GM23338 (cell line): ENCODE measurements around the gene ANKRD44. TPM values are rescaled to one million over a fixed set of nuclear protein-coding genes. Genes with fewer than 3 reads are reported as not detected.

Experiments used
- ATAC-seq: fragments of 200-7000 bp; cut with Tn5 transposase; 3 replicates; pipeline ENCODE4 v1.9.1; 2020
- DNase-seq: peaks from one replicate; pipeline ENCODE4 v3.0.0-alpha.2; 2015; ENCODE audit warnings: low spot score
- H2AFZ ChIP-seq: fragments of 200-600 bp; sonication (generic); 2 replicates; pipeline ENCODE4 v1.8.0; 2016; ENCODE audit warnings: antibody characterized with exemption, mild to moderate bottlenecking, moderate library complexity
- H3F3A ChIP-seq: fragments of 200-600 bp; sonication (generic); replicated peaks from 2 replicates; pipeline ENCODE4 v1.8.0; 2017; ENCODE audit warnings: antibody characterized with exemption, mixed run types, low read depth
- H3K27ac ChIP-seq: fragments of 200-600 bp; sonication (generic); 2 replicates; pipeline ENCODE4 v1.6.1; 2016; ENCODE audit warnings: low read depth
- H3K27me3 ChIP-seq: fragments of 200-600 bp; sonication (generic); 2 replicates; pipeline ENCODE4 v1.8.0; 2016; ENCODE audit warnings: mild to moderate bottlenecking, mixed run types, moderate library complexity; ENCODE audit not compliant: insufficient read depth
- H3K36me3 ChIP-seq: fragments of 200-600 bp; sonication (generic); 2 replicates; pipeline ENCODE4 v1.8.0; 2016; ENCODE audit warnings: mild to moderate bottlenecking; ENCODE audit not compliant: insufficient read depth
- H3K4me1 ChIP-seq: fragments of 200-600 bp; sonication (generic); 2 replicates; pipeline ENCODE4 v1.8.0; 2016; ENCODE audit warnings: mild to moderate bottlenecking, moderate library complexity; ENCODE audit not compliant: insufficient read depth
- H3K4me2 ChIP-seq: fragments of 200-600 bp; sonication (generic); 2 replicates; pipeline ENCODE4 v1.7.1; 2017; ENCODE audit warnings: mixed run types
- H3K4me3 ChIP-seq: fragments of 200-600 bp; sonication (generic); 2 replicates; pipeline ENCODE4 v1.6.1; 2016; ENCODE audit warnings: mixed run types
- H3K79me2 ChIP-seq: fragments of 200-600 bp; sonication (generic); replicated peaks from 2 replicates; pipeline ENCODE4 v1.8.0; 2017; ENCODE audit warnings: mild to moderate bottlenecking; ENCODE audit not compliant: insufficient read depth
- H3K9me2 ChIP-seq: fragments of 200-600 bp; sonication (generic); 2 replicates; pipeline ENCODE4 v1.8.0; 2017; ENCODE audit not compliant: insufficient read depth
- H4K20me1 ChIP-seq: fragments of 200-600 bp; sonication (generic); replicated peaks from 2 replicates; pipeline ENCODE4 v1.8.0; 2017; ENCODE audit warnings: mild to moderate bottlenecking; ENCODE audit not compliant: insufficient read depth
- H3K27ac Mint-ChIP-seq: 2 replicates; pipeline ENCODE4 v1.8.0; 2020; ENCODE audit warnings: inconsistent platforms, mild to moderate bottlenecking, moderate library complexity, mixed read lengths
- H3K27me3 Mint-ChIP-seq: 3 replicates; pipeline ENCODE4 v1.8.0; 2022; ENCODE audit warnings: low read depth, mild to moderate bottlenecking, moderate library complexity, mixed read lengths, inconsistent platforms; ENCODE audit not compliant: insufficient read depth, poor library complexity
- H3K36me3 Mint-ChIP-seq: 3 replicates; pipeline ENCODE4 v1.8.0; 2021; ENCODE audit warnings: low read depth, mild to moderate bottlenecking, inconsistent platforms, moderate library complexity, mixed read lengths
- H3K4me1 Mint-ChIP-seq: 3 replicates; pipeline ENCODE4 v1.8.0; 2020; ENCODE audit warnings: mild to moderate bottlenecking, inconsistent platforms, mixed read lengths
- H3K4me3 Mint-ChIP-seq: 3 replicates; pipeline ENCODE4 v1.8.0; 2021; ENCODE audit warnings: moderate library complexity, mild to moderate bottlenecking, inconsistent platforms, mixed read lengths
- H3K9me3 Mint-ChIP-seq: 3 replicates; pipeline ENCODE4 v1.8.0; 2020; ENCODE audit warnings: moderate library complexity, mild to moderate bottlenecking, inconsistent platforms, mixed read lengths
- CREB1 ChIP-seq: fragments of 250-450 bp; sonication (Bioruptor Pico); IDR thresholded peaks from 2 replicates; pipeline ENCODE4 v1.5.0; 2020; ENCODE audit warnings: low read depth, mild to moderate bottlenecking, moderate library complexity
- EZH2 ChIP-seq: fragments of 200-600 bp; sonication (generic); IDR thresholded peaks from one replicate; pipeline ENCODE4 v1.8.0; 2017; ENCODE audit warnings: antibody characterized with exemption, mild to moderate bottlenecking, low read depth; ENCODE audit not compliant: unreplicated experiment
- EZH2phosphoT487 ChIP-seq: fragments of 200-600 bp; sonication (generic); IDR thresholded peaks from one replicate; pipeline ENCODE4 v1.8.1; 2018; ENCODE audit warnings: antibody characterized with exemption; ENCODE audit not compliant: unreplicated experiment
- JUNB ChIP-seq: IDR thresholded peaks from one replicate; pipeline ENCODE4 v1.6.1; 2016; ENCODE audit warnings: antibody characterized with exemption; ENCODE audit not compliant: unreplicated experiment
- STAT1 ChIP-seq: IDR thresholded peaks from one replicate; pipeline ENCODE4 v1.6.1; 2016; ENCODE audit warnings: antibody characterized with exemption; ENCODE audit not compliant: unreplicated experiment
- polyA plus RNA-seq: library from polyadenylated mRNA; unstranded; fragments of >200 nt; fragmentation: Nextera tagmentation; extraction: Ambion mirVana; gene quantifications from 2 replicates; pipeline ENCODE4 v1.2.1, GENCODE V29; 2016
- total RNA-seq: library from RNA; depleted of rRNA; stranded (reverse); fragments of >200 nt; shearing (Covaris generic); gene quantifications from 2 replicates; pipeline ENCODE4 v1.2.3, GENCODE V29; 2014
- TF ChIP-seq, protein P1 (sequence below): IDR thresholded peaks from 2 replicates; pipeline ENCODE4 v1.6.1; 2016; ENCODE audit warnings: antibody characterized with exemption
- TF ChIP-seq, protein P2 (sequence below), 2 experiments: fragments of 200-600 bp in 1 of 2; sonication (generic) in 1 of 2; conservative IDR thresholded peaks; 2 replicates each; pipeline versions ENCODE4 v1.5.1 to v1.6.1; 2016 to 2017; ENCODE audit warnings: antibody characterized with exemption in 2 of 2, low read depth in 2 of 2, mild to moderate bottlenecking in 2 of 2, moderate library complexity in 1 of 2
- TF ChIP-seq, protein P3 (sequence below): fragments of 250-450 bp; sonication (Bioruptor Pico); IDR thresholded peaks from 2 replicates; pipeline ENCODE4 v1.5.0; 2020; ENCODE audit warnings: mild to moderate bottlenecking, moderate library complexity
- TF ChIP-seq, protein P4 (sequence below): IDR thresholded peaks from one replicate; pipeline ENCODE4 v1.6.1; 2018; ENCODE audit warnings: antibody characterized with exemption; ENCODE audit not compliant: unreplicated experiment

ANKRD44 gene
- total and polyA plus RNA-seq, 2 experiments from 2014 or later, result 0.44 to 0.56 TPM

DNA sequence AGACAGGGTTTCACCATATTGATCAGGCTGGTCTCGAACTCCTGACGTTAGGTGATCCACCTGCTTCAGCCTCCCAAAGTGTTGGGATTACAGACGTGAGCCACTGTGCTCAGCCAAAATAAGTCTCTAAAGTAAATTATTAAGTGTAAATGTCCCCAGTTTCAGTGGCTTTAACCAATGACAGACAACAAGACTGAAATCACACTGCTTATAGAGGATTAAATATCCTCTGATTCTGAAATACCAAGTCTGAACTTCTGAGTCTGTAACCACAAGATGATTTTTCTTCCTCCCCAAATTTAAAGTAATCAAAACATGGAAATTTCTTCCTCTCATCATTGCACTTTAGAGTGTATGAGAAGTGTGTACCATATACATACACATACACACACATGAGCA is 16.5 kb upstream of the ANKRD44 start:
- Histone ChIP-seq H3K9me2 (no peaks in the 10 kb centered on the region), H3K4me3 (no peak overlapping the region), H4K20me1 (0 out of 2 replicates have a peak, but pooled peaks cover 5% of the 10 kb centered on the region), H2AFZ (no peak overlapping the region), H3F3A (no peaks in the 10 kb centered on the region), H3K27ac (no peak overlapping the region), H3K79me2 (no peaks in the 10 kb centered on the region), H3K4me2 (no peak overlapping the region), H3K36me3 (no peaks in the 10 kb centered on the region), H3K4me1 (no peaks in the 10 kb centered on the region), H3K27me3 (no peaks in the 10 kb centered on the region)
- H3K4me1 Mint-ChIP-seq, result peaks cover 6% of the 10 kb centered on the region; the same call in 2 of the 3 replicates
- no peaks in the 10 kb centered on the region for H3K36me3 Mint-ChIP-seq
- no peak overlapping the region for H3K4me3 Mint-ChIP-seq
- no peak for DNase-seq
- no peak for TF ChIP-seq STAT1
- no peaks in the 10 kb centered on the region for H3K9me3 Mint-ChIP-seq
- no peak for ATAC-seq
- no peaks in the 10 kb centered on the region for H3K27me3 Mint-ChIP-seq
- H3K27ac Mint-ChIP-seq, result no peak overlapping the region

DNA sequence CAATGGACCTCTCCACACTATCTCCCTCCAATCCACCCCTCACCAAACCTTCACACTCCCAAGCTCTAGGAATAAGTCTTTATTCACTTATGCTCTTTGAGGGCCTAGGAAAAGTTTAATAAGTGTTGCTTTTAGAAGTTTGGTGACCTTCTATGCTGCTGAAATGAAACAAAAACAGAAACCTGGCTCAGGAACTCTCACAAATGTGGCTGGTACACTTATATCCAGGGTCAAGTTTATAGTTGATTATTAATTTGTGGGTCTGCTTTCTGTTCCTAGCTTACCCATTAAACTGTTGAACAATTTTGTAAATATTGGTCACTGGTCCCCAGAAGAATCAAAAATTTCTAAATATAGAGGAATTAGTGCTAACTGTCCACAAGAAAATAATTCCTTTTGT is 14.2 kb upstream of the ANKRD44 start:
- H3K9me2 ChIP-seq, result no peaks in the 10 kb centered on the region
- H3K79me2 ChIP-seq, result no peaks in the 10 kb centered on the region
- no peaks in the 10 kb centered on the region for H3K4me1 ChIP-seq
- no peaks in the 10 kb centered on the region for H3K9me3 Mint-ChIP-seq
- ATAC-seq (no peak), DNase-seq (no peak)
- no peak overlapping the region for H3K4me2 ChIP-seq
- no peaks in the 10 kb centered on the region for H3K27me3 ChIP-seq
- no peaks in the 10 kb centered on the region for H3F3A ChIP-seq
- no peaks in the 10 kb centered on the region for H3K36me3 Mint-ChIP-seq
- no peak overlapping the region for H3K27ac ChIP-seq
- H3K4me3 Mint-ChIP-seq, result no peak overlapping the region
- no peak overlapping the region for H3K4me3 ChIP-seq
- H3K27ac Mint-ChIP-seq, result no peak overlapping the region
- no peaks in the 10 kb centered on the region for H3K36me3 ChIP-seq
- H3K4me1 Mint-ChIP-seq, result peaks cover 6% of the 10 kb centered on the region; the same call in 2 of the 3 replicates
- no peak overlapping the region; the same call in 1 of the 2 replicates for H2AFZ ChIP-seq
- no peaks in the 10 kb centered on the region for H3K27me3 Mint-ChIP-seq
- H4K20me1 ChIP-seq, result 0 out of 2 replicates have a peak, but pooled peaks cover 5% of the 10 kb centered on the region
- no peak for TF ChIP-seq EZH2
- TF ChIP-seq, protein P1, sequence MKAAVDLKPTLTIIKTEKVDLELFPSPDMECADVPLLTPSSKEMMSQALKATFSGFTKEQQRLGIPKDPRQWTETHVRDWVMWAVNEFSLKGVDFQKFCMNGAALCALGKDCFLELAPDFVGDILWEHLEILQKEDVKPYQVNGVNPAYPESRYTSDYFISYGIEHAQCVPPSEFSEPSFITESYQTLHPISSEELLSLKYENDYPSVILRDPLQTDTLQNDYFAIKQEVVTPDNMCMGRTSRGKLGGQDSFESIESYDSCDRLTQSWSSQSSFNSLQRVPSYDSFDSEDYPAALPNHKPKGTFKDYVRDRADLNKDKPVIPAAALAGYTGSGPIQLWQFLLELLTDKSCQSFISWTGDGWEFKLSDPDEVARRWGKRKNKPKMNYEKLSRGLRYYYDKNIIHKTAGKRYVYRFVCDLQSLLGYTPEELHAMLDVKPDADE, result no peak
- no peak for TF ChIP-seq JUNB
- TF ChIP-seq, protein P2, sequence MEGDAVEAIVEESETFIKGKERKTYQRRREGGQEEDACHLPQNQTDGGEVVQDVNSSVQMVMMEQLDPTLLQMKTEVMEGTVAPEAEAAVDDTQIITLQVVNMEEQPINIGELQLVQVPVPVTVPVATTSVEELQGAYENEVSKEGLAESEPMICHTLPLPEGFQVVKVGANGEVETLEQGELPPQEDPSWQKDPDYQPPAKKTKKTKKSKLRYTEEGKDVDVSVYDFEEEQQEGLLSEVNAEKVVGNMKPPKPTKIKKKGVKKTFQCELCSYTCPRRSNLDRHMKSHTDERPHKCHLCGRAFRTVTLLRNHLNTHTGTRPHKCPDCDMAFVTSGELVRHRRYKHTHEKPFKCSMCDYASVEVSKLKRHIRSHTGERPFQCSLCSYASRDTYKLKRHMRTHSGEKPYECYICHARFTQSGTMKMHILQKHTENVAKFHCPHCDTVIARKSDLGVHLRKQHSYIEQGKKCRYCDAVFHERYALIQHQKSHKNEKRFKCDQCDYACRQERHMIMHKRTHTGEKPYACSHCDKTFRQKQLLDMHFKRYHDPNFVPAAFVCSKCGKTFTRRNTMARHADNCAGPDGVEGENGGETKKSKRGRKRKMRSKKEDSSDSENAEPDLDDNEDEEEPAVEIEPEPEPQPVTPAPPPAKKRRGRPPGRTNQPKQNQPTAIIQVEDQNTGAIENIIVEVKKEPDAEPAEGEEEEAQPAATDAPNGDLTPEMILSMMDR (conservative IDR thresholded peaks at IDR 0.05; ENCODE audit: low read depth in 2 of 2), result no peak
- no peak for TF ChIP-seq EZH2phosphoT487
- no peak for TF ChIP-seq CREB1 (CRISPR knock-in tag)
- TF ChIP-seq, protein P3, sequence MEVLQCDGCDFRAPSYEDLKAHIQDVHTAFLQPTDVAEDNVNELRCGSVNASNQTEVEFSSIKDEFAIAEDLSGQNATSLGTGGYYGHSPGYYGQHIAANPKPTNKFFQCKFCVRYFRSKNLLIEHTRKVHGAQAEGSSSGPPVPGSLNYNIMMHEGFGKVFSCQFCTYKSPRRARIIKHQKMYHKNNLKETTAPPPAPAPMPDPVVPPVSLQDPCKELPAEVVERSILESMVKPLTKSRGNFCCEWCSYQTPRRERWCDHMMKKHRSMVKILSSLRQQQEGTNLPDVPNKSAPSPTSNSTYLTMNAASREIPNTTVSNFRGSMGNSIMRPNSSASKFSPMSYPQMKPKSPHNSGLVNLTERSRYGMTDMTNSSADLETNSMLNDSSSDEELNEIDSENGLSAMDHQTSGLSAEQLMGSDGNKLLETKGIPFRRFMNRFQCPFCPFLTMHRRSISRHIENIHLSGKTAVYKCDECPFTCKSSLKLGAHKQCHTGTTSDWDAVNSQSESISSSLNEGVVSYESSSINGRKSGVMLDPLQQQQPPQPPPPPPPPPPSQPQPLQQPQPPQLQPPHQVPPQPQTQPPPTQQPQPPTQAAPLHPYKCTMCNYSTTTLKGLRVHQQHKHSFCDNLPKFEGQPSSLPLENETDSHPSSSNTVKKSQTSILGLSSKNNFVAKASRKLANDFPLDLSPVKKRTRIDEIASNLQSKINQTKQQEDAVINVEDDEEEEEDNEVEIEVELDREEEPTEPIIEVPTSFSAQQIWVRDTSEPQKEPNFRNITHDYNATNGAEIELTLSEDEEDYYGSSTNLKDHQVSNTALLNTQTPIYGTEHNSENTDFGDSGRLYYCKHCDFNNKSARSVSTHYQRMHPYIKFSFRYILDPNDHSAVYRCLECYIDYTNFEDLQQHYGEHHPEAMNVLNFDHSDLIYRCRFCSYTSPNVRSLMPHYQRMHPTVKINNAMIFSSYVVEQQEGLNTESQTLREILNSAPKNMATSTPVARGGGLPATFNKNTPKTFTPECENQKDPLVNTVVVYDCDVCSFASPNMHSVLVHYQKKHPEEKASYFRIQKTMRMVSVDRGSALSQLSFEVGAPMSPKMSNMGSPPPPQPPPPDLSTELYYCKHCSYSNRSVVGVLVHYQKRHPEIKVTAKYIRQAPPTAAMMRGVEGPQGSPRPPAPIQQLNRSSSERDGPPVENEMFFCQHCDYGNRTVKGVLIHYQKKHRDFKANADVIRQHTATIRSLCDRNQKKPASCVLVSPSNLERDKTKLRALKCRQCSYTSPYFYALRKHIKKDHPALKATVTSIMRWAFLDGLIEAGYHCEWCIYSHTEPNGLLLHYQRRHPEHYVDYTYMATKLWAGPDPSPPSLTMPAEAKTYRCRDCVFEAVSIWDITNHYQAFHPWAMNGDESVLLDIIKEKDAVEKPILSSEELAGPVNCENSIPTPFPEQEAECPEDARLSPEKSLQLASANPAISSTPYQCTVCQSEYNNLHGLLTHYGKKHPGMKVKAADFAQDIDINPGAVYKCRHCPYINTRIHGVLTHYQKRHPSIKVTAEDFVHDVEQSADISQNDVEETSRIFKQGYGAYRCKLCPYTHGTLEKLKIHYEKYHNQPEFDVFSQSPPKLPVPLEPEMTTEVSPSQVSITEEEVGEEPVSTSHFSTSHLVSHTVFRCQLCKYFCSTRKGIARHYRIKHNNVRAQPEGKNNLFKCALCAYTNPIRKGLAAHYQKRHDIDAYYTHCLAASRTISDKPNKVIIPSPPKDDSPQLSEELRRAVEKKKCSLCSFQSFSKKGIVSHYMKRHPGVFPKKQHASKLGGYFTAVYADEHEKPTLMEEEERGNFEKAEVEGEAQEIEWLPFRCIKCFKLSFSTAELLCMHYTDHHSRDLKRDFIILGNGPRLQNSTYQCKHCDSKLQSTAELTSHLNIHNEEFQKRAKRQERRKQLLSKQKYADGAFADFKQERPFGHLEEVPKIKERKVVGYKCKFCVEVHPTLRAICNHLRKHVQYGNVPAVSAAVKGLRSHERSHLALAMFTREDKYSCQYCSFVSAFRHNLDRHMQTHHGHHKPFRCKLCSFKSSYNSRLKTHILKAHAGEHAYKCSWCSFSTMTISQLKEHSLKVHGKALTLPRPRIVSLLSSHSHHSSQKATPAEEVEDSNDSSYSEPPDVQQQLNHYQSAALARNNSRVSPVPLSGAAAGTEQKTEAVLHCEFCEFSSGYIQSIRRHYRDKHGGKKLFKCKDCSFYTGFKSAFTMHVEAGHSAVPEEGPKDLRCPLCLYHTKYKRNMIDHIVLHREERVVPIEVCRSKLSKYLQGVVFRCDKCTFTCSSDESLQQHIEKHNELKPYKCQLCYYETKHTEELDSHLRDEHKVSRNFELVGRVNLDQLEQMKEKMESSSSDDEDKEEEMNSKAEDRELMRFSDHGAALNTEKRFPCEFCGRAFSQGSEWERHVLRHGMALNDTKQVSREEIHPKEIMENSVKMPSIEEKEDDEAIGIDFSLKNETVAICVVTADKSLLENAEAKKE (CRISPR knock-in tag), result no peak
- TF ChIP-seq, protein P4, sequence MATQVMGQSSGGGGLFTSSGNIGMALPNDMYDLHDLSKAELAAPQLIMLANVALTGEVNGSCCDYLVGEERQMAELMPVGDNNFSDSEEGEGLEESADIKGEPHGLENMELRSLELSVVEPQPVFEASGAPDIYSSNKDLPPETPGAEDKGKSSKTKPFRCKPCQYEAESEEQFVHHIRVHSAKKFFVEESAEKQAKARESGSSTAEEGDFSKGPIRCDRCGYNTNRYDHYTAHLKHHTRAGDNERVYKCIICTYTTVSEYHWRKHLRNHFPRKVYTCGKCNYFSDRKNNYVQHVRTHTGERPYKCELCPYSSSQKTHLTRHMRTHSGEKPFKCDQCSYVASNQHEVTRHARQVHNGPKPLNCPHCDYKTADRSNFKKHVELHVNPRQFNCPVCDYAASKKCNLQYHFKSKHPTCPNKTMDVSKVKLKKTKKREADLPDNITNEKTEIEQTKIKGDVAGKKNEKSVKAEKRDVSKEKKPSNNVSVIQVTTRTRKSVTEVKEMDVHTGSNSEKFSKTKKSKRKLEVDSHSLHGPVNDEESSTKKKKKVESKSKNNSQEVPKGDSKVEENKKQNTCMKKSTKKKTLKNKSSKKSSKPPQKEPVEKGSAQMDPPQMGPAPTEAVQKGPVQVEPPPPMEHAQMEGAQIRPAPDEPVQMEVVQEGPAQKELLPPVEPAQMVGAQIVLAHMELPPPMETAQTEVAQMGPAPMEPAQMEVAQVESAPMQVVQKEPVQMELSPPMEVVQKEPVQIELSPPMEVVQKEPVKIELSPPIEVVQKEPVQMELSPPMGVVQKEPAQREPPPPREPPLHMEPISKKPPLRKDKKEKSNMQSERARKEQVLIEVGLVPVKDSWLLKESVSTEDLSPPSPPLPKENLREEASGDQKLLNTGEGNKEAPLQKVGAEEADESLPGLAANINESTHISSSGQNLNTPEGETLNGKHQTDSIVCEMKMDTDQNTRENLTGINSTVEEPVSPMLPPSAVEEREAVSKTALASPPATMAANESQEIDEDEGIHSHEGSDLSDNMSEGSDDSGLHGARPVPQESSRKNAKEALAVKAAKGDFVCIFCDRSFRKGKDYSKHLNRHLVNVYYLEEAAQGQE, result no peak
- no peak for TF ChIP-seq STAT1
